Transverse colon (tissue), 4 donors: ENCODE measurements around the gene FTSJ1. TPM values are rescaled to one million over a fixed set of nuclear protein-coding genes. Genes with fewer than 3 reads are reported as not detected.

ENCODE experiments used
- DNase-seq: peaks from one replicate; pipeline ENCODE4 v3.0.0-alpha.2; 2019
- H3K27ac ChIP-seq, 4 donors: fragments of 200-600 bp; sonication (generic); 2 replicates each; pipeline ENCODE4 v1.5.1; 2016 to 2018; ENCODE audit warnings: inconsistent platforms in 4 of 4
- H3K27me3 ChIP-seq: fragments of 200-600 bp; sonication (generic); 2 replicates; pipeline ENCODE4 v1.5.1; 2017; ENCODE audit warnings: inconsistent platforms
- H3K36me3 ChIP-seq, 4 donors: fragments of 200-600 bp; sonication (generic); 2 replicates each; pipeline ENCODE4 v1.5.1; 2017 to 2019; ENCODE audit warnings: inconsistent platforms in 4 of 4
- H3K4me1 ChIP-seq, 4 donors: fragments of 200-600 bp; sonication (generic); 2 replicates each; pipeline ENCODE4 v1.5.1; 2017 to 2020; ENCODE audit warnings: inconsistent platforms in 4 of 4
- H3K4me3 ChIP-seq, 4 donors: fragments of 200-600 bp; sonication (generic); 1 replicate in 1 of 4; 2 replicates in 3 of 4; pipeline versions ENCODE4 v1.5.1 to v1.6.1; 2017 to 2019; ENCODE audit warnings: inconsistent platforms in 4 of 4
- H3K9me3 ChIP-seq, 2 donors: fragments of 200-600 bp; sonication (generic); 2 replicates each; pipeline ENCODE4 v1.5.1; 2017 to 2019; ENCODE audit warnings: inconsistent platforms in 2 of 2
- CTCF ChIP-seq, 5 experiments: fragments of 200-600 bp in 3 of 5; fragments of 450-650 bp in 2 of 5; sonication (generic) in 3 of 5; IDR thresholded peaks; 1 replicate in 2 of 5; 2 replicates in 3 of 5; pipeline ENCODE4 v1.5.1; 2016 to 2017; ENCODE audit warnings: antibody characterized with exemption in 5 of 5, inconsistent platforms in 3 of 5, mild to moderate bottlenecking in 2 of 5, moderate library complexity in 1 of 5
- EP300 ChIP-seq: sonication (generic); formaldehyde crosslinking; IDR thresholded peaks from one replicate; pipeline ENCODE4 v1.6.1; 2017; ENCODE audit warnings: antibody characterized with exemption, low read depth
- POLR2A ChIP-seq: fragments of 450-650 bp; IDR thresholded peaks from one replicate; pipeline ENCODE4 v1.6.1; 2016; ENCODE audit warnings: antibody characterized with exemption, mild to moderate bottlenecking, moderate library complexity
- POLR2AphosphoS5 ChIP-seq, 3 donors: sonication (generic); formaldehyde crosslinking; IDR thresholded peaks; one replicate each; pipeline ENCODE4 v1.6.1; 2016; ENCODE audit warnings: antibody characterized with exemption in 3 of 3
- WGBS, 2 donors: methylation state at CpG; one replicate each; pipeline ENCODE4 v1.1.5; 2018; ENCODE audit warnings: low coverage in 1 of 2; 5-methylcytosine and 5-hydroxymethylcytosine counted together
- in situ Hi-C, 4 donors: fragments of 200-750 bp; cut with MboI; loops; one replicate each; pipeline versions ENCODE4 v1.15.0 to v1.15.1; 2017; ENCODE audit warnings: low sequenced_read_pairs in 3 of 4, low pct_ligation_motif_present in 1 of 4, low pct_unique_long_range_greater_than_20kb in 1 of 4
- intact Hi-C: fragments of 100-400 bp; cut with DNase I; formaldehyde crosslinking; loops from one replicate; pipeline ENCODE4 v1.15.1; 2023; ENCODE audit warnings: low total_unique reads
- total RNA-seq, 4 donors: library from RNA; depleted of rRNA; stranded (reverse); fragments of >200 nt; gene quantifications; one replicate each; pipeline ENCODE4 v1.1.0, GENCODE V29; 2016

Gene FTSJ1
- total RNA-seq, 4 donors from 2014 or later: 15.3 to 33.2 (median 31.1) TPM

- no peaks in the 10 kb centered on the region for H3K9me3 ChIP-seq
- H3K36me3 ChIP-seq: no peaks in the 10 kb centered on the region
- H3K4me1 ChIP-seq: no peaks in the 10 kb centered on the region
- no peaks in the 10 kb centered on the region for H3K27me3 ChIP-seq
- in situ Hi-C loops: loop anchor here in 2 of 4 donors (25.0 kb wide), 1 partner anchor 405 kb away; no protein-coding TSS in a partner anchor
- intact Hi-C loops: no loop called here
- DNase-seq: no peak
- no peak overlapping the region for H3K4me3 ChIP-seq
- TF ChIP-seq POLR2AphosphoS5 (IDR thresholded peaks at IDR 0.05) (no peak), CTCF (IDR thresholded peaks at IDR 0.05) (no peak), EP300 (no peak), POLR2A (no peak)
- WGBS, 2 donors: 72 to 80% methylated on average over 1 to 7 of the region's 7 CpGs
- no peak overlapping the region for H3K27ac ChIP-seq
Measured at GRCh38 chrX:48492293-48492910, 16.4 kb downstream of the FTSJ1 start.

- H3K4me3 ChIP-seq: no peak overlapping the region
Measured at GRCh38 chrX:48493890-48494364, 17.9 kb downstream of the FTSJ1 start.

GRCh38 chrX:48496660-48497059 is 20.7 kb downstream of the FTSJ1 start:
- Histone ChIP-seq H3K4me1 (no peaks in the 10 kb centered on the region), H3K36me3 (no peaks in the 10 kb centered on the region), H3K27ac (no peak overlapping the region), H3K27me3 (no peaks in the 10 kb centered on the region), H3K9me3 (no peaks in the 10 kb centered on the region), H3K4me3 (no peak overlapping the region)
- intact Hi-C loops: no loop called here
- TF ChIP-seq POLR2A (no peak), POLR2AphosphoS5 (IDR thresholded peaks at IDR 0.05) (no peak), CTCF (IDR thresholded peaks at IDR 0.05) (no peak), EP300 (no peak)
- WGBS, 2 donors: 86% methylated on average over 4 of the region's 4 CpGs; no CpG with 5 or more reads in 1 of the 2 donors
- in situ Hi-C loops: loop anchor here in 2 of 4 donors (25.0 kb wide), 1 partner anchor 409 kb away; no protein-coding TSS in a partner anchor
- no peak for DNase-seq

More at GRCh38 chrX:48493890-48494364, 17.9 kb downstream of the FTSJ1 start:
- H3K27ac ChIP-seq: no peak overlapping the region
- intact Hi-C loops: no loop called here
- H3K36me3 ChIP-seq: no peaks in the 10 kb centered on the region
- no peak for TF ChIP-seq POLR2A
- TF ChIP-seq CTCF (IDR thresholded peaks at IDR 0.05): peak in 2 of 5 experiments; percentile 15 to 17
- no peak for TF ChIP-seq POLR2AphosphoS5 (IDR thresholded peaks at IDR 0.05)
- DNase-seq: no peak
- no peaks in the 10 kb centered on the region for H3K4me1 ChIP-seq
- WGBS, 2 donors: 37% methylated on average over 10 of the region's 10 CpGs; no CpG with 5 or more reads in 1 of the 2 donors
- in situ Hi-C loops: loop anchor here in 2 of 4 donors (25.0 kb wide), 1 partner anchor 407 kb away; no protein-coding TSS in a partner anchor
- no peaks in the 10 kb centered on the region for H3K9me3 ChIP-seq
- no peaks in the 10 kb centered on the region for H3K27me3 ChIP-seq

DNA sequence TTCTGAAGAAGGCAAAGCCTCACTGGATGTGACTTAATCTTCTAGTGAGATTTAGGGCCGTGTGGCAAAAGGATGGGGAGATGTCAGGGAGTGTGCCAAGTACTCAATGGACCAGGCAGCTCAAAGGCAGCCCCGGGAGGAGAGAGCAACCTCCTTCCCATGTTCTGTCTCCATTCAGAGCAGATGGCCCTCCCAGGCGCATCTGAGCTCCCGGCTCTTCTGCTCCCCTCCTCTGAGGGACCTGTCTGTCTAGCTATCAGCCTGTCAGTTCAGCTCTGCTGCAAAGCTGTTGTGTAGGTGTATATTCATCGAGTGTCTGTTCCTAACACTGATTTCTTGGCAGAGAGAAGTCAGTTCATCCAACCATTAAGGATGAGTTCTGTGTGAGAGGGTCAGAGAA is 21.9 kb downstream of the FTSJ1 start:
- intact Hi-C loops: no loop called here

More for the DNA sequence above, 21.9 kb downstream of the FTSJ1 start:
- in situ Hi-C loops: loop anchor here in 2 of 4 donors (25.0 kb wide), 1 partner anchor 411 kb away; no protein-coding TSS in a partner anchor
- no peak overlapping the region for H3K27ac ChIP-seq
- no peak for DNase-seq
- TF ChIP-seq CTCF (IDR thresholded peaks at IDR 0.05) (no peak), POLR2AphosphoS5 (IDR thresholded peaks at IDR 0.05) (no peak), POLR2A (no peak), EP300 (no peak)
- H3K9me3 ChIP-seq: no peaks in the 10 kb centered on the region
- no peaks in the 10 kb centered on the region for H3K36me3 ChIP-seq
- H3K27me3 ChIP-seq: no peaks in the 10 kb centered on the region
- 65% methylated on average over 5 of the region's 5 CpGs; no CpG with 5 or more reads in 1 of the 2 donors for WGBS, 2 donors
- no peak overlapping the region for H3K4me3 ChIP-seq
- no peaks in the 10 kb centered on the region for H3K4me1 ChIP-seq
